ENCODE data around the gene ZNF14. TPM values are rescaled to one million over a fixed set of nuclear protein-coding genes. Genes with fewer than 3 reads are reported as not detected.
"Not testable (repeated sequence)": the region's sequence is repeated elsewhere in the genome, so short reads cannot be mapped to it uniquely, and the experiment has no call there.

The ZNF14 gene
- total and polyA plus RNA-seq, 5 donors from 2014 or later: 8.5 to 19.8 (median 11.8) TPM

DNA sequence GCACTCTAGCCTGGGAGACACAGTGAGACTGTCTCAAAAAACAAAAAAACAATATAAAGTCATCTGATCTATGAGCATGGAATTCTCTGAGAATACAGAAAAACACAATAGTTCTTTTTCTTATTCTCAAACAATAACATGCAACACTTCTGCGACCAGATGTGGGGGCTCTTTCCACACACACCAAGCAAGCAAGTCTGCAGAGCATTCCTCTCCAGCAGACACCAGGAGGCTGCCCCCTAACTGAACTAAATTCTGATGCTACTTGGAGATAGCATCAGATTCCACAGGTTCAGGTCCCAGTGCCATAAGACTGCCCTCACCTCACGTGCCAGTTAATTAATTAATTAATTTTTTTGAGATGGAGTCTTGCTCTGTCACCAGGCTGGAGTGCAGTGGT lies 36.5 kb downstream of the ZNF14 start:
- H3K27ac Mint-ChIP-seq: no peak overlapping the region
- H3K4me1 Mint-ChIP-seq: no peaks in the 10 kb centered on the region
- peaks cover 0 to 29% (median 11%) of the 10 kb centered on the region in 7 donors for H3K9me3 Mint-ChIP-seq
- no peaks in the 10 kb centered on the region for H3K36me3 ChIP-seq (ENCODE audit: control insufficient read depth, insufficient read depth, low read length)
- no peak overlapping the region for H3K4me3 ChIP-seq (ENCODE audit: low read depth, low read length)
- H3K9me3 ChIP-seq (ENCODE audit: control insufficient read depth in 2 of 2, low read length in 2 of 2): peaks cover 22 to 60% of the 10 kb centered on the region in 2 experiments
- H3K27me3 Mint-ChIP-seq: no peaks in the 10 kb centered on the region
- H3K27ac ChIP-seq (ENCODE audit: insufficient read depth, low read length, poor library complexity, severe bottlenecking): no peak overlapping the region
- ATAC-seq (ENCODE audit: low read depth in 2 of 2) (no peak), DNase-seq (no peak)
- no peaks in the 10 kb centered on the region for H3K4me1 ChIP-seq (ENCODE audit: control insufficient read depth, insufficient read depth, low read length, poor library complexity, severe bottlenecking)
- no peaks in the 10 kb centered on the region for H3K27me3 ChIP-seq (ENCODE audit: control insufficient read depth, insufficient read depth, low read length)
- H3K36me3 Mint-ChIP-seq: peaks cover 8% of the 10 kb centered on the region
- H3K4me3 Mint-ChIP-seq: no peak overlapping the region

DNA sequence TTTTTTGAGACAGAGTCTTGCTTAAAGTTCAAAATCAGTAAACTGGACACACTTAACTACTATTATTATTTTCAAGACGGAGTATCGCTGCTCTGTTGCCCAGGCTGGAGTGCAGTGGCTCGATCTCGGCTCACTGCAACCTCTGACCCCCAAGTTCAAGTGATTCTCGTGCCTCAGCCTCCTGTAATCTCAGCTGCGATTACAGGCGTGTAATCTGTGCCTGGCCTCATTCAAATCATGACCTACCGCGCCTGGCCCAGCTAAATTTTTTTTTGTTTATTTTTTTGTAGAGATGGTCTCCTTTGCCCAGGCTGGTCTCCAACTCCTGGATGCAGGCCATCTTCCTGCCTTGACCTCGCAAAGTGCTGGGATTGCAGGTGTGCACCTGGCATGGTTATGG lies 41.2 kb downstream of the ZNF14 start:
- Histone ChIP-seq H3K27ac (ENCODE audit: insufficient read depth, low read length, poor library complexity, severe bottlenecking) (no peak overlapping the region), H3K36me3 (ENCODE audit: control insufficient read depth, insufficient read depth, low read length) (peaks cover 5% of the 10 kb centered on the region), H3K4me1 (ENCODE audit: control insufficient read depth, insufficient read depth, low read length, poor library complexity, severe bottlenecking) (no peaks in the 10 kb centered on the region), H3K27me3 (ENCODE audit: control insufficient read depth, insufficient read depth, low read length) (no peaks in the 10 kb centered on the region), H3K9me3 (ENCODE audit: control insufficient read depth in 2 of 2, low read length in 2 of 2) (peaks cover 14 to 50% of the 10 kb centered on the region in 2 experiments), H3K4me3 (ENCODE audit: low read depth, low read length) (no peak overlapping the region)
- ATAC-seq (ENCODE audit: low read depth in 2 of 2) (no peak), DNase-seq (no peak)
- Mint-ChIP-seq H3K9me3 (peaks cover 2 to 32% (median 5%) of the 10 kb centered on the region in 7 donors), H3K4me3 (no peak overlapping the region), H3K36me3 (peaks cover 10% of the 10 kb centered on the region), H3K27ac (no peak overlapping the region), H3K4me1 (peaks cover 0 to 2% (median 0%) of the 10 kb centered on the region in 4 donors), H3K27me3 (no peaks in the 10 kb centered on the region)

DNA sequence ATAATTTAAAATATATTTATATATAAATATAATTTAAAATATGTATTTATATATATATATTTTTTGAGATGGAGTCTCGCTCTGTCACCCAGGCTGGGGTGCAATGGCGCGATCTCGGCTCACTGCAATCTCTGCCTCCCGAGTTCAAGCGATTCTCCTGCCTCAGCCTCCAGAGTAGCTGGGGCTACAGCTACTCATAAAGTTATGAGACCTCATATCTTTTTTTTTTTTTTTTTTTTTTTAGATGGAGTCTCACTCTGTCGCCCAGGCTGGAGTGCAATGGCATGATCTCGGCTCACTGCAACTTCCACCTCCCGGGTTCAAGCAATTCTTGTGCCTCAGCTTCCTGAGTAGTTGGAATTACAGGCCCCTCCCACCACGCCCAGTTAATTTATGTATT lies 43.9 kb downstream of the ZNF14 start:
- not testable (repeated sequence) for H3K4me1 ChIP-seq (ENCODE audit: control insufficient read depth, insufficient read depth, low read length, poor library complexity, severe bottlenecking); H3K27me3 Mint-ChIP-seq; H3K4me3 Mint-ChIP-seq; H3K27ac Mint-ChIP-seq; H3K4me1 Mint-ChIP-seq; H3K36me3 ChIP-seq (ENCODE audit: control insufficient read depth, insufficient read depth, low read length); ATAC-seq (ENCODE audit: low read depth in 2 of 2); H3K4me3 ChIP-seq (ENCODE audit: low read depth, low read length); H3K27me3 ChIP-seq (ENCODE audit: control insufficient read depth, insufficient read depth, low read length); H3K27ac ChIP-seq (ENCODE audit: insufficient read depth, low read length, poor library complexity, severe bottlenecking); DNase-seq
- Mint-ChIP-seq H3K36me3 (peaks cover 17% of the 10 kb centered on the region), H3K9me3 (peaks cover 2 to 38% (median 9%) of the 10 kb centered on the region in 7 donors)
- peaks cover 24 to 66% of the 10 kb centered on the region in 2 experiments for H3K9me3 ChIP-seq (ENCODE audit: control insufficient read depth in 2 of 2, low read length in 2 of 2)

DNA sequence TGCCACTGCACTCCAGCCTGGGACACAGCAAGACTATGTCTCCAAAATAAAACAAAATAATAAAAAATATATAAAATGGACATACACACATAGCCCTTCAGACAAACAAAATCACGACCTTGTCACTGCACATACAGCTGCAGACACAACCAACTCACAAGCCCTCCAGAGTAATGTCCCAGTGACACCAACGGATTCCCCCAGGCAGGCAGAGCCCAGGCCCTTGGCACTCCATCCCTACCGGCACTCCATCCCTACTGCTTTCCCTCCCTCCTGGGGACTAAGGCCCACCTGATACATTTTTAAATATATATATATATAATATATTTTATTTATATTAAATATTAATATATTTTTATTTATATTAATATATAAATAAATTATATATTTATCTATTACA lies 45.8 kb downstream of the ZNF14 start:
- peaks cover 13% of the 10 kb centered on the region for H3K36me3 ChIP-seq (ENCODE audit: control insufficient read depth, insufficient read depth, low read length)
- no peaks in the 10 kb centered on the region for H3K27me3 Mint-ChIP-seq
- no peaks in the 10 kb centered on the region for H3K27me3 ChIP-seq (ENCODE audit: control insufficient read depth, insufficient read depth, low read length)
- ATAC-seq (ENCODE audit: low read depth in 2 of 2) (no peak), DNase-seq (no peak)
- H3K27ac Mint-ChIP-seq: no peak overlapping the region
- H3K36me3 Mint-ChIP-seq: peaks cover 27% of the 10 kb centered on the region
- H3K4me1 Mint-ChIP-seq: peaks cover 0 to 5% (median under 1%) of the 10 kb centered on the region in 4 donors
- H3K4me1 ChIP-seq (ENCODE audit: control insufficient read depth, insufficient read depth, low read length, poor library complexity, severe bottlenecking): no peaks in the 10 kb centered on the region
- H3K9me3 Mint-ChIP-seq: peaks cover 4 to 52% (median 12%) of the 10 kb centered on the region in 7 donors
- no peak overlapping the region for H3K4me3 ChIP-seq (ENCODE audit: low read depth, low read length)
- peaks cover 27 to 71% of the 10 kb centered on the region in 2 experiments for H3K9me3 ChIP-seq (ENCODE audit: control insufficient read depth in 2 of 2, low read length in 2 of 2)
- H3K27ac ChIP-seq (ENCODE audit: insufficient read depth, low read length, poor library complexity, severe bottlenecking): no peak overlapping the region
- H3K4me3 Mint-ChIP-seq: no peak overlapping the region

DNA sequence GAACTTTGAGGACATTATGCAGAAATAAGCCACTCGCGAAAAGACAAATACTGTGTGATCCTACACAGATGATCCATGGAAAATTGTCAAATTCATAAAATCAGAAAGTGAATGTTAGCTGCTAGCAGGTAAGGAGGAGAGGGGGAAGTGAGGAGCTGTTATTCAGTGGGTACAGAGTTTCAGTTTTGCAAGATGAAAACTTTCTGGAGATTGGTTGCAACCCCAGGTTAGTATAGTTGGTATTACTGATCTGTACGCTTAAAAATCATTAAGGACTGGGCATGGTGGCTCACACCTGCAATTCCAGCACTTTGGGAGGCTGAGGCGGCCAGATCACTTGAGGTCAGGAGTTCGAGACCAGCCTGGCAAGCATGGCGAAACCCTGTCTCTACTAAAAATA lies 46.3 kb downstream of the ZNF14 start:
- Histone ChIP-seq H3K9me3 (ENCODE audit: control insufficient read depth in 2 of 2, low read length in 2 of 2) (peaks cover 29 to 73% of the 10 kb centered on the region in 2 experiments), H3K36me3 (ENCODE audit: control insufficient read depth, insufficient read depth, low read length) (peaks cover 14% of the 10 kb centered on the region), H3K27ac (ENCODE audit: insufficient read depth, low read length, poor library complexity, severe bottlenecking) (no peak overlapping the region), H3K27me3 (ENCODE audit: control insufficient read depth, insufficient read depth, low read length) (no peaks in the 10 kb centered on the region), H3K4me1 (ENCODE audit: control insufficient read depth, insufficient read depth, low read length, poor library complexity, severe bottlenecking) (no peaks in the 10 kb centered on the region), H3K4me3 (ENCODE audit: low read depth, low read length) (no peak overlapping the region)
- ATAC-seq (ENCODE audit: low read depth in 2 of 2): no peak
- Mint-ChIP-seq H3K27me3 (no peaks in the 10 kb centered on the region), H3K36me3 (peaks cover 27% of the 10 kb centered on the region), H3K4me1 (peaks cover 0 to 5% (median under 1%) of the 10 kb centered on the region in 4 donors), H3K9me3 (peaks cover 4 to 51% (median 12%) of the 10 kb centered on the region in 7 donors), H3K4me3 (no peak overlapping the region), H3K27ac (no peak overlapping the region)
- DNase-seq: no peak

DNA sequence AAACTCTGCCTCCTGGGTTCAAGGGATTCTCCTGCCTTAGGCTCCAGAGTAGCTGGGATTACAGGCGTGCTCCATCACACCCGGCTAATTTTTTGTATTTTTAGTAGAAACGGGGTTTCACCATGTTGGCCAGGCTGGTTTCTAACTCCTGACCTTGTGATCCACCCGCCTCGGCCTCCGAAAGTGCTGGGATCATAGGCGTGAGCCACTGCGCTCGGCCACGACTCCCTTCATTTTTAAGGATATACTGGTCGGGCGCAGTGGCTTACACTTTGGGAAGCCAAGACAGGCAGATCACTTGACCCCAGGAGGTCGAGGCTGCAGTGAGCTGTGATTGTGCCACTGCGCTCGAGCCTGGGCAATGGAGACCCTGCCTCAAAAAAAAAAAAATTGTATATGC lies 46.8 kb downstream of the ZNF14 start:
- not testable (repeated sequence) for ATAC-seq (ENCODE audit: low read depth in 2 of 2); DNase-seq; H3K4me3 Mint-ChIP-seq; H3K4me1 ChIP-seq (ENCODE audit: control insufficient read depth, insufficient read depth, low read length, poor library complexity, severe bottlenecking); H3K27me3 Mint-ChIP-seq; H3K4me1 Mint-ChIP-seq; H3K27me3 ChIP-seq (ENCODE audit: control insufficient read depth, insufficient read depth, low read length); H3K27ac ChIP-seq (ENCODE audit: insufficient read depth, low read length, poor library complexity, severe bottlenecking); H3K4me3 ChIP-seq (ENCODE audit: low read depth, low read length)
- Mint-ChIP-seq H3K27ac (peak overlapping the region in 1 of 3 donors; percentile 14), H3K36me3 (peaks cover 30% of the 10 kb centered on the region), H3K9me3 (peaks cover 4 to 54% (median 16%) of the 10 kb centered on the region in 7 donors)
- H3K9me3 ChIP-seq (ENCODE audit: control insufficient read depth in 2 of 2, low read length in 2 of 2): peaks cover 34 to 73% of the 10 kb centered on the region in 2 experiments
- peaks cover 18% of the 10 kb centered on the region for H3K36me3 ChIP-seq (ENCODE audit: control insufficient read depth, insufficient read depth, low read length)

DNA sequence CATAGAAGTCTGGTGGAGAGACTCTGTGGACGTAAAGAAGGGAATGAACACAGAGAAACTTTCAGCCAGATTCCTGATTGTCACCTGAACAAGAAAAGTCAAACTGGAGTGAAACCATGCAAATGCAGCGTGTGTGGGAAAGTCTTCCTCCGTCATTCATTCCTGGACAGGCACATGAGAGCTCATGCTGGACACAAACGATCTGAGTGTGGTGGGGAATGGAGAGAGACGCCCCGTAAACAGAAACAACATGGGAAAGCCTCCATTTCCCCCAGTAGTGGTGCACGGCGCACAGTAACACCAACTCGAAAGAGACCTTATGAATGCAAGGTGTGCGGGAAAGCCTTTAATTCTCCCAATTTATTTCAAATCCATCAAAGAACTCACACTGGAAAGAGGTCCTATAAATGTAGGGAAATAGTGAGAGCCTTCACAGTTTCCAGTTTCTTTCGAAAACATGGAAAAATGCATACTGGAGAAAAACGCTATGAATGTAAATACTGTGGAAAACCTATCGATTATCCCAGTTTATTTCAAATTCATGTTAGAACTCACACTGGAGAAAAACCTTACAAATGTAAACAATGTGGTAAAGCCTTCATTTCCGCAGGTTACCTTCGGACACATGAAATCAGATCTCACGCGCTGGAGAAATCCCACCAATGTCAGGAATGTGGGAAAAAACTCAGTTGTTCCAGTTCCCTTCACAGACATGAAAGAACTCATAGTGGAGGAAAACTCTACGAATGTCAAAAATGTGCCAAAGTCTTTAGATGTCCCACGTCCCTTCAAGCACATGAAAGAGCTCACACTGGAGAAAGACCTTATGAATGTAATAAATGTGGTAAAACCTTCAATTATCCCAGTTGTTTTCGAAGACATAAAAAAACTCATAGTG lies 53.5 kb downstream of the ZNF14 start:
- H3K4me1 ChIP-seq (ENCODE audit: control insufficient read depth, insufficient read depth, low read length, poor library complexity, severe bottlenecking): no peaks in the 10 kb centered on the region
- no peak for DNase-seq
- peaks cover 75% of the 10 kb centered on the region for H3K36me3 ChIP-seq (ENCODE audit: control insufficient read depth, insufficient read depth, low read length)
- H3K27ac ChIP-seq (ENCODE audit: insufficient read depth, low read length, poor library complexity, severe bottlenecking): no peak overlapping the region
- no peak for ATAC-seq (ENCODE audit: low read depth in 2 of 2)
- peaks cover 74% of the 10 kb centered on the region for H3K36me3 Mint-ChIP-seq
- H3K4me3 ChIP-seq (ENCODE audit: low read depth, low read length): peak overlapping the region; percentile 48
- H3K27me3 Mint-ChIP-seq: no peaks in the 10 kb centered on the region
- peaks cover 5 to 80% (median 42%) of the 10 kb centered on the region in 7 donors for H3K9me3 Mint-ChIP-seq
- no peak overlapping the region for H3K27ac Mint-ChIP-seq
- H3K4me3 Mint-ChIP-seq: peak overlapping the region in 2 of 4 donors; percentile 16 to 44
- H3K4me1 Mint-ChIP-seq: peaks cover 0 to 26% (median 6%) of the 10 kb centered on the region in 4 donors
- H3K9me3 ChIP-seq (ENCODE audit: control insufficient read depth in 2 of 2, low read length in 2 of 2): peaks cover 77 to 99% of the 10 kb centered on the region in 2 experiments
- H3K27me3 ChIP-seq (ENCODE audit: control insufficient read depth, insufficient read depth, low read length): no peaks in the 10 kb centered on the region

Data from CD4-positive, CD25-positive, alpha-beta regulatory T cell (primary cell).